Measurements from ENCODE around the gene FAAH2.
"Not testable (repeated sequence)": the region's sequence is repeated elsewhere in the genome, so short reads cannot be mapped to it uniquely, and the experiment has no call there.

FAAH2 gene

GRCh38 chrX:57335790-57336189, 49.3 kb downstream of the FAAH2 start:
- H3K4me1 Mint-ChIP-seq (ENCODE audit: low read depth); H3K4me3 Mint-ChIP-seq; H3K36me3 Mint-ChIP-seq (ENCODE audit: low read depth); H3K27me3 Mint-ChIP-seq; H3K27ac Mint-ChIP-seq: not testable (repeated sequence)
- peaks cover 20% of the 10 kb centered on the region for H3K9me3 Mint-ChIP-seq

GRCh38 chrX:57353472-57354132, 67.1 kb downstream of the FAAH2 start:
- Mint-ChIP-seq H3K27ac (no peak overlapping the region), H3K9me3 (peaks cover 8% of the 10 kb centered on the region), H3K36me3 (ENCODE audit: low read depth) (peaks cover 7% of the 10 kb centered on the region), H3K27me3 (no peaks in the 10 kb centered on the region), H3K4me3 (no peak overlapping the region), H3K4me1 (ENCODE audit: low read depth) (no peaks in the 10 kb centered on the region)

- Mint-ChIP-seq H3K27me3 (no peaks in the 10 kb centered on the region), H3K36me3 (ENCODE audit: low read depth) (peaks cover 5% of the 10 kb centered on the region), H3K27ac (no peak overlapping the region), H3K4me3 (no peak overlapping the region), H3K9me3 (no peaks in the 10 kb centered on the region), H3K4me1 (ENCODE audit: low read depth) (peaks cover 7% of the 10 kb centered on the region)
Measured at GRCh38 chrX:57364145-57364544, 77.6 kb downstream of the FAAH2 start.

GRCh38 chrX:57366430-57366829, 79.9 kb downstream of the FAAH2 start:
- no peaks in the 10 kb centered on the region for H3K9me3 Mint-ChIP-seq

GRCh38 chrX:57367649-57368048, 81.1 kb downstream of the FAAH2 start:
- Mint-ChIP-seq H3K9me3 (no peaks in the 10 kb centered on the region), H3K27ac (no peak overlapping the region), H3K27me3 (no peaks in the 10 kb centered on the region), H3K36me3 (ENCODE audit: low read depth) (peaks cover 5% of the 10 kb centered on the region), H3K4me1 (ENCODE audit: low read depth) (peaks cover 7% of the 10 kb centered on the region), H3K4me3 (no peak overlapping the region)

More at GRCh38 chrX:57366430-57366829, 79.9 kb downstream of the FAAH2 start:
- Mint-ChIP-seq H3K36me3 (ENCODE audit: low read depth) (peaks cover 5% of the 10 kb centered on the region), H3K27ac (no peak overlapping the region), H3K4me1 (ENCODE audit: low read depth) (peaks cover 7% of the 10 kb centered on the region), H3K4me3 (no peak overlapping the region), H3K27me3 (no peaks in the 10 kb centered on the region)

GRCh38 chrX:57368158-57368557, 81.7 kb downstream of the FAAH2 start:
- no peak overlapping the region for H3K4me3 Mint-ChIP-seq

GRCh38 chrX:57379296-57379695, 92.8 kb downstream of the FAAH2 start:
- H3K4me3 Mint-ChIP-seq = no peak overlapping the region
- H3K9me3 Mint-ChIP-seq = no peaks in the 10 kb centered on the region
- H3K27ac Mint-ChIP-seq = no peak overlapping the region

More at GRCh38 chrX:57368158-57368557, 81.7 kb downstream of the FAAH2 start:
- H3K36me3 Mint-ChIP-seq (ENCODE audit: low read depth) = peaks cover 5% of the 10 kb centered on the region
- no peak overlapping the region for H3K27ac Mint-ChIP-seq
- no peaks in the 10 kb centered on the region for H3K27me3 Mint-ChIP-seq
- no peaks in the 10 kb centered on the region for H3K9me3 Mint-ChIP-seq
- peaks cover 7% of the 10 kb centered on the region for H3K4me1 Mint-ChIP-seq (ENCODE audit: low read depth)

GRCh38 chrX:57380026-57380796, 93.7 kb downstream of the FAAH2 start:
- Mint-ChIP-seq H3K27ac (no peak overlapping the region), H3K9me3 (no peaks in the 10 kb centered on the region), H3K4me3 (no peak overlapping the region), H3K4me1 (ENCODE audit: low read depth) (no peaks in the 10 kb centered on the region), H3K36me3 (ENCODE audit: low read depth) (peaks cover 12% of the 10 kb centered on the region), H3K27me3 (no peaks in the 10 kb centered on the region)

More at GRCh38 chrX:57379296-57379695, 92.8 kb downstream of the FAAH2 start:
- Mint-ChIP-seq H3K27me3 (no peaks in the 10 kb centered on the region), H3K4me1 (ENCODE audit: low read depth) (no peaks in the 10 kb centered on the region), H3K36me3 (ENCODE audit: low read depth) (peaks cover 12% of the 10 kb centered on the region)

GRCh38 chrX:57394162-57394561, 107.7 kb downstream of the FAAH2 start:
- H3K9me3 Mint-ChIP-seq; H3K4me3 Mint-ChIP-seq; H3K27me3 Mint-ChIP-seq; H3K36me3 Mint-ChIP-seq (ENCODE audit: low read depth); H3K4me1 Mint-ChIP-seq (ENCODE audit: low read depth); H3K27ac Mint-ChIP-seq: not testable (repeated sequence)

GRCh38 chrX:57403191-57403590, 116.7 kb downstream of the FAAH2 start:
- not testable (repeated sequence) for H3K4me3 Mint-ChIP-seq; H3K27me3 Mint-ChIP-seq; H3K27ac Mint-ChIP-seq; H3K36me3 Mint-ChIP-seq (ENCODE audit: low read depth); H3K4me1 Mint-ChIP-seq (ENCODE audit: low read depth)
- peaks cover 14% of the 10 kb centered on the region for H3K9me3 Mint-ChIP-seq

GRCh38 chrX:57406149-57406548, 119.6 kb downstream of the FAAH2 start:
- Mint-ChIP-seq H3K4me3 (no peak overlapping the region), H3K9me3 (peaks cover 14% of the 10 kb centered on the region), H3K36me3 (ENCODE audit: low read depth) (peaks cover 4% of the 10 kb centered on the region), H3K27ac (no peak overlapping the region), H3K4me1 (ENCODE audit: low read depth) (no peaks in the 10 kb centered on the region), H3K27me3 (no peaks in the 10 kb centered on the region)

GRCh38 chrX:57417827-57418226, 131.3 kb downstream of the FAAH2 start:
- Mint-ChIP-seq H3K4me3 (no peak overlapping the region), H3K27me3 (no peaks in the 10 kb centered on the region), H3K36me3 (ENCODE audit: low read depth) (peaks cover 7% of the 10 kb centered on the region), H3K9me3 (peaks cover 7% of the 10 kb centered on the region), H3K27ac (no peak overlapping the region), H3K4me1 (ENCODE audit: low read depth) (no peaks in the 10 kb centered on the region)

GRCh38 chrX:57422289-57422688, 135.8 kb downstream of the FAAH2 start:
- Mint-ChIP-seq H3K4me1 (ENCODE audit: low read depth) (no peaks in the 10 kb centered on the region), H3K27ac (no peak overlapping the region), H3K27me3 (no peaks in the 10 kb centered on the region), H3K4me3 (no peak overlapping the region), H3K36me3 (ENCODE audit: low read depth) (no peaks in the 10 kb centered on the region), H3K9me3 (no peaks in the 10 kb centered on the region)

- H3K27me3 Mint-ChIP-seq = no peaks in the 10 kb centered on the region
- H3K4me3 Mint-ChIP-seq = no peak overlapping the region
Measured at GRCh38 chrX:57422790-57423189, 136.3 kb downstream of the FAAH2 start.

GRCh38 chrX:57445076-57445475, 158.6 kb downstream of the FAAH2 start:
- no peaks in the 10 kb centered on the region for H3K27me3 Mint-ChIP-seq
- peaks cover 10% of the 10 kb centered on the region for H3K9me3 Mint-ChIP-seq
- no peak overlapping the region for H3K27ac Mint-ChIP-seq
- no peaks in the 10 kb centered on the region for H3K36me3 Mint-ChIP-seq (ENCODE audit: low read depth)
- no peaks in the 10 kb centered on the region for H3K4me1 Mint-ChIP-seq (ENCODE audit: low read depth)
- H3K4me3 Mint-ChIP-seq = no peak overlapping the region

More at GRCh38 chrX:57422790-57423189, 136.3 kb downstream of the FAAH2 start:
- Mint-ChIP-seq H3K4me1 (ENCODE audit: low read depth) (no peaks in the 10 kb centered on the region), H3K9me3 (no peaks in the 10 kb centered on the region), H3K27ac (no peak overlapping the region), H3K36me3 (ENCODE audit: low read depth) (no peaks in the 10 kb centered on the region)

All from stimulated activated naive CD8-positive, alpha-beta T cell treated with anti-CD3 and anti-CD28 coated beads, Interleukin-15, Interleukin-2, amounts not matched to agents 100 ng/mL and 50 ng/mL, for 24 hours (primary cell).